Measurements from ENCODE around the gene PTPDC1.

DNA sequence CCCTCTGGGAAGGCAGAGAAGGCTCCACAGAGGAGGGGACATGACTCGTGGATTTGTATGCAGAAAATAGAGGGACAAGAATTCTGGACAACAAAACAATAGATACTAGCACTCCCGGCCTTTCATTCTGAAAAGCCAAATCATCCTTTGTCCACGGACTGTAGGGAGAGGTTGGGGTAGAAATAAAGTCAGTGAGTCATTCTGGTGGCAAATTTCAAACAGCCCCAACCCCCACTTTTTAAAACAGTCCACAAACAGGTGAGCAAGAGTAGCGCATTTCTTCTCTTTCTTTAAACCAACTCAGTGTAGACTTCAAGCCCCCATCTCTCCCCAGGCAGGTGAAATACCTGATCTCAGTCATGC lies 56.1 kb downstream of the PTPDC1 start:
- TF ChIP-seq, protein P1, sequence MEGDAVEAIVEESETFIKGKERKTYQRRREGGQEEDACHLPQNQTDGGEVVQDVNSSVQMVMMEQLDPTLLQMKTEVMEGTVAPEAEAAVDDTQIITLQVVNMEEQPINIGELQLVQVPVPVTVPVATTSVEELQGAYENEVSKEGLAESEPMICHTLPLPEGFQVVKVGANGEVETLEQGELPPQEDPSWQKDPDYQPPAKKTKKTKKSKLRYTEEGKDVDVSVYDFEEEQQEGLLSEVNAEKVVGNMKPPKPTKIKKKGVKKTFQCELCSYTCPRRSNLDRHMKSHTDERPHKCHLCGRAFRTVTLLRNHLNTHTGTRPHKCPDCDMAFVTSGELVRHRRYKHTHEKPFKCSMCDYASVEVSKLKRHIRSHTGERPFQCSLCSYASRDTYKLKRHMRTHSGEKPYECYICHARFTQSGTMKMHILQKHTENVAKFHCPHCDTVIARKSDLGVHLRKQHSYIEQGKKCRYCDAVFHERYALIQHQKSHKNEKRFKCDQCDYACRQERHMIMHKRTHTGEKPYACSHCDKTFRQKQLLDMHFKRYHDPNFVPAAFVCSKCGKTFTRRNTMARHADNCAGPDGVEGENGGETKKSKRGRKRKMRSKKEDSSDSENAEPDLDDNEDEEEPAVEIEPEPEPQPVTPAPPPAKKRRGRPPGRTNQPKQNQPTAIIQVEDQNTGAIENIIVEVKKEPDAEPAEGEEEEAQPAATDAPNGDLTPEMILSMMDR (IDR thresholded peaks at IDR 0.05 in 2 of 3, conservative IDR thresholded peaks at IDR 0.05 in 1 of 3; ENCODE audit: insufficient read depth in 2 of 3, low read depth in 1 of 3, low read length in 3 of 3) = no peak
- TF ChIP-seq, protein P2, sequence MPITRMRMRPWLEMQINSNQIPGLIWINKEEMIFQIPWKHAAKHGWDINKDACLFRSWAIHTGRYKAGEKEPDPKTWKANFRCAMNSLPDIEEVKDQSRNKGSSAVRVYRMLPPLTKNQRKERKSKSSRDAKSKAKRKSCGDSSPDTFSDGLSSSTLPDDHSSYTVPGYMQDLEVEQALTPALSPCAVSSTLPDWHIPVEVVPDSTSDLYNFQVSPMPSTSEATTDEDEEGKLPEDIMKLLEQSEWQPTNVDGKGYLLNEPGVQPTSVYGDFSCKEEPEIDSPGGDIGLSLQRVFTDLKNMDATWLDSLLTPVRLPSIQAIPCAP (CRISPR knock-in tag; IDR thresholded peaks at IDR 0.05; ENCODE audit: borderline replicate concordance) = no peak
- TF ChIP-seq EHMT2 (IDR thresholded peaks at IDR 0.05) = no peak
- no peak for TF ChIP-seq ZSCAN29 (IDR thresholded peaks at IDR 0.05)
- TF ChIP-seq SETDB1 (IDR thresholded peaks at IDR 0.05; ENCODE audit: low read length) = no peak
- no peak for TF ChIP-seq RBBP5 (IDR thresholded peaks at IDR 0.05; ENCODE audit: borderline replicate concordance, insufficient read depth, low read length, poor library complexity, severe bottlenecking)
- TF ChIP-seq POLR2A (conservative IDR thresholded peaks at IDR 0.05) = no peak
- TF ChIP-seq TAF15 (IDR thresholded peaks at IDR 0.05; ENCODE audit: low read depth, low read length) = no peak

Data from K562 (cell line).